HFFc6 (cell line): ENCODE data around the gene GSG1L. TPM values are rescaled to one million over a fixed set of nuclear protein-coding genes. Genes with fewer than 3 reads are reported as not detected.

Experiments used
- DNase-seq: peaks from one replicate; pipeline ENCODE4 v3.0.0-alpha.2; 2018
- H3K27ac Mint-ChIP-seq: 2 replicates; pipeline ENCODE4 v1.8.0; 2020; ENCODE audit warnings: mild to moderate bottlenecking, mixed read lengths
- H3K27me3 Mint-ChIP-seq: 2 replicates; pipeline ENCODE4 v1.8.0; 2021; ENCODE audit warnings: mild to moderate bottlenecking, moderate library complexity, mixed read lengths; ENCODE audit not compliant: insufficient read depth
- H3K36me3 Mint-ChIP-seq: 2 replicates; pipeline ENCODE4 v1.8.0; 2021; ENCODE audit warnings: low read depth, mixed read lengths
- H3K4me1 Mint-ChIP-seq: 2 replicates; pipeline ENCODE4 v1.8.0; 2020; ENCODE audit warnings: low read depth, mixed read lengths
- H3K4me3 Mint-ChIP-seq: 2 replicates; pipeline ENCODE4 v1.8.0; 2020; ENCODE audit warnings: mild to moderate bottlenecking, moderate library complexity, mixed read lengths
- H3K9me3 Mint-ChIP-seq: 2 replicates; pipeline ENCODE4 v1.8.0; 2020; ENCODE audit warnings: mild to moderate bottlenecking, mixed read lengths
- total RNA-seq, 6 experiments: library from RNA; stranded (reverse); fragmentation: NEBNext Ultra II Directional; extraction: Animal tissue kit (Norgen Biotek cat#: 25700); gene quantifications; 2 replicates in 1 of 6; 3 replicates in 5 of 6; pipeline ENCODE4 v1.2.3, GENCODE V29; 2021
- TF ChIP-seq, protein P1 (sequence below): fragments of 200-600 bp; sonication (generic); IDR thresholded peaks from 2 replicates; pipeline ENCODE4 v1.5.0; 2021; ENCODE audit warnings: antibody characterized with exemption, mild to moderate bottlenecking

GSG1L gene
- total RNA-seq, 6 experiments from 2014 or later, result not detected

DNA sequence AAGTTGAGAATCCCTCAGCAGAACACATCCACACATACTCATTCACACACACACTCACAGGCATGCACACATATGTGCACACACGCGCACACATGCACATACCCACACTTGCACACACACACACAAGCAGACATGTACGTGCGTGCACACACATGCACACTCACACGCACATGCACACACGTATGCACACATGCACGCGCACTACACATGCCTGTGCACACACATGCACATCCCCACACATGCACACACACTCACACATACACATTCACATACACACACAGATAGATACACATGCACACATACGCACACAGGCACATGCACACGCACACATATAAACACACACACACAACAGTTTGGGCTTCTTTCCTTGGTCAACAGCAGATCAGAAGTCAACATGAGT is 24.0 kb downstream of the GSG1L start:
- Mint-ChIP-seq H3K27ac (no peak overlapping the region), H3K9me3 (no peaks in the 10 kb centered on the region), H3K27me3 (peaks cover 42% of the 10 kb centered on the region), H3K36me3 (no peaks in the 10 kb centered on the region), H3K4me1 (peaks cover 11% of the 10 kb centered on the region), H3K4me3 (no peak overlapping the region)
- DNase-seq, result no peak
- TF ChIP-seq, protein P1, sequence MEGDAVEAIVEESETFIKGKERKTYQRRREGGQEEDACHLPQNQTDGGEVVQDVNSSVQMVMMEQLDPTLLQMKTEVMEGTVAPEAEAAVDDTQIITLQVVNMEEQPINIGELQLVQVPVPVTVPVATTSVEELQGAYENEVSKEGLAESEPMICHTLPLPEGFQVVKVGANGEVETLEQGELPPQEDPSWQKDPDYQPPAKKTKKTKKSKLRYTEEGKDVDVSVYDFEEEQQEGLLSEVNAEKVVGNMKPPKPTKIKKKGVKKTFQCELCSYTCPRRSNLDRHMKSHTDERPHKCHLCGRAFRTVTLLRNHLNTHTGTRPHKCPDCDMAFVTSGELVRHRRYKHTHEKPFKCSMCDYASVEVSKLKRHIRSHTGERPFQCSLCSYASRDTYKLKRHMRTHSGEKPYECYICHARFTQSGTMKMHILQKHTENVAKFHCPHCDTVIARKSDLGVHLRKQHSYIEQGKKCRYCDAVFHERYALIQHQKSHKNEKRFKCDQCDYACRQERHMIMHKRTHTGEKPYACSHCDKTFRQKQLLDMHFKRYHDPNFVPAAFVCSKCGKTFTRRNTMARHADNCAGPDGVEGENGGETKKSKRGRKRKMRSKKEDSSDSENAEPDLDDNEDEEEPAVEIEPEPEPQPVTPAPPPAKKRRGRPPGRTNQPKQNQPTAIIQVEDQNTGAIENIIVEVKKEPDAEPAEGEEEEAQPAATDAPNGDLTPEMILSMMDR, result no peak

DNA sequence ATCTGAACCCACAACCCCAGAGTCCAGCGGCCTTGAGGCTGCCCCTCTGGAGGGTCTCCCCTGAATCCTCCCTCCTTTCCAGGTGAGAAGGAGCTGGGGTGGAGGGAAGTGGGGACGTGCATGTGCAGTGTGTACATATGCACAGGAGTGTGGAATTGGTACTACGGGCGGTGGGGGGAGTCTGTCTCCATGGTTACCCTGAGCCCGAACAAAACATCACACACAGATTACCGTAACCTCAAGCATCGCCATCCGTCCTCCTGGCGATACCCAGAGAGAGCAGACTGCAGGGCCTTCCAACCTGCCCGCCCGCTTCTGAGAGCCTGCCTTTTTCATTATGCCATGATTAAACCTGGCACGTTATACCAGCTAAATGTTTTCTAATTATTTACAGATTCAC is 25.1 kb downstream of the GSG1L start:
- Mint-ChIP-seq H3K4me1 (peaks cover 11% of the 10 kb centered on the region), H3K27me3 (peaks cover 48% of the 10 kb centered on the region), H3K9me3 (no peaks in the 10 kb centered on the region), H3K36me3 (no peaks in the 10 kb centered on the region), H3K4me3 (no peak overlapping the region), H3K27ac (no peak overlapping the region)
- no peak for DNase-seq
- TF ChIP-seq, protein P1, result no peak

DNA sequence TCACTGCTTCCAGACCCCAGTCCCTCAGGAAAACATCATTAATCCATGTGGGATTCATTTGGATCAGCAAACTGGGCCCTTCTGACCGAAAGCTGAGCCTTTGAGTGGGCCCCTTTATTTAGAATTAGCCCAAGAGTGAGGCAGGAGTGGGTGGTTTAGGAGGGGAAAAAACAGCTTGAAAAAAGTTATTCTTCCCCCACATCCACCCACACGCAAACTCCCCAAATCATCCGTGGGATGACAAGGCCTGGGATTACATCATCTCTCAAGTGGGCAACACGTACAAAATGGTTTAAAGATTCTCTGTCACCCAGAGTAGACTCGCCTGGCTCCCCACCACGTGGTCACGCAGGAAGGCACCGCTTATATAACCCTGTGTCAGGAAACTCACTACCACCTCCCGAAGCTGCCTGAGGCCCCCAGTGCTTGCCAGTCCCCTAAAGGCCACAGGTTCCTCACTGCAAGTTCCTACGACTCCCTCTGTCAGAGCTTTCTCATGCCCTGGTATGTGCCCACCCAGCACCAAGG is 27.6 kb downstream of the GSG1L start:
- no peak for DNase-seq
- TF ChIP-seq, protein P1, result no peak
- no peaks in the 10 kb centered on the region for H3K4me1 Mint-ChIP-seq
- H3K27me3 Mint-ChIP-seq, result peaks cover 38% of the 10 kb centered on the region
- no peaks in the 10 kb centered on the region for H3K9me3 Mint-ChIP-seq
- H3K27ac Mint-ChIP-seq, result no peak overlapping the region
- no peak overlapping the region for H3K4me3 Mint-ChIP-seq
- no peaks in the 10 kb centered on the region for H3K36me3 Mint-ChIP-seq

DNA sequence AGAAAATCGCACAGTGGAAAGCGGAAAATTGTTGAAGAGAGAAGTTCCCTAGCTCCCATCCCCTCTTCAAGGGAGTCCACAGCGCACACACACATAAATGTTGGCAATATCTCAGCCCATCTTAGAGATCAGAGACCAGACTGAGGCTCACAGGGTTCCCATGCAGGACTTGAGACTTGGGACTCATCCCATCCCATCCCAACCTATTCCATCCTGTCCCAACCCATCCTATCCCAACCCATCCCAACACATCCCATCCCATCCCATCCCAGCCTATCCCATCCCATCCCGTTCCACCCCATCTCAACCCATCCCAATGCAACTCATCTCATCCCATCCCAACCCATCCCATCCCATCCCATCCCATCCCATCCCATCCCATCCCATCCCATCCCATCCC is 29.6 kb downstream of the GSG1L start:
- Mint-ChIP-seq H3K9me3 (no peaks in the 10 kb centered on the region), H3K27ac (no peak overlapping the region), H3K4me1 (no peaks in the 10 kb centered on the region), H3K27me3 (peaks cover 47% of the 10 kb centered on the region), H3K4me3 (no peak overlapping the region), H3K36me3 (no peaks in the 10 kb centered on the region)
- no peak for DNase-seq
- TF ChIP-seq, protein P1, result no peak

DNA sequence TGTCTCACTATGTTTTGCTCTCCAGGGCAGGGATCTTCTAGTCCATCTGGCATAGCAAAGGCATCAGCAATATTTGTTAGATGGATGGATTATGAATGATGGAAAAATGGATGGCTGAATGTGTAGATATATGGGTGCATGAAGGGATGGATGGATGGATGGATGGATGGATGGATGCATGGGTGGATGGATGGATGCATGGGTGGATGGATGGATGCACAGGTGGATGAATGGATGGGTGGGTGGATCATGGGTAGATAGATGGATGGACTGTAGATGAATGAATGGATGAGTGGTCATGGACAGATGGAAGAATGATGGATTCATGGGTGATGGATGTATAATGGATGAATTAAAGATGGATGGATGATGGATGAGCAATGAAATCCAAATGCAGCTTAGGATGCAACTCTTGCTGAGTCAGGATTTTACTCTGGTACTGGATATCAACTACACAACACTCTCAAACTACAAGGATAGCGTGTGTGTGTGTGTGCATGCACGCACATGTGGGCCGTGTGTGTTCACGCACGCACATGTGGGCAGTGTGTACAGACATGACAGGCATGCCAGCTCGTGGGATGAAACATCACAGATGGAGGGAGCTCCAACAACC is 34.0 kb downstream of the GSG1L start:
- Mint-ChIP-seq H3K4me1 (no peaks in the 10 kb centered on the region), H3K27ac (no peak overlapping the region), H3K9me3 (peaks cover 6% of the 10 kb centered on the region; the same call in 1 of the 2 replicates), H3K36me3 (peaks cover 6% of the 10 kb centered on the region; the same call in 1 of the 2 replicates), H3K27me3 (peaks cover 32% of the 10 kb centered on the region), H3K4me3 (no peak overlapping the region)
- TF ChIP-seq, protein P1, result no peak
- no peak for DNase-seq
